Activated T-cell treated with anti-CD3 and anti-CD28 coated beads for 1 hour (primary cell): ENCODE measurements around the gene ZNF280B.
A peak's percentile ranks its signal among the peaks of the same experiment; 100 is the strongest.
"Not testable (repeated sequence)": the region's sequence is repeated elsewhere in the genome, so short reads cannot be mapped to it uniquely, and the experiment has no call there.

Source experiments
- DNase-seq: peaks from one replicate; pipeline ENCODE4 v3.0.0-alpha.2; 2020; ENCODE audit warnings: low read depth

ZNF280B gene

GRCh38 chr22:22463855-22464540, 44.5 kb downstream of the ZNF280B start:
- peak; percentile 26 for DNase-seq

DNA sequence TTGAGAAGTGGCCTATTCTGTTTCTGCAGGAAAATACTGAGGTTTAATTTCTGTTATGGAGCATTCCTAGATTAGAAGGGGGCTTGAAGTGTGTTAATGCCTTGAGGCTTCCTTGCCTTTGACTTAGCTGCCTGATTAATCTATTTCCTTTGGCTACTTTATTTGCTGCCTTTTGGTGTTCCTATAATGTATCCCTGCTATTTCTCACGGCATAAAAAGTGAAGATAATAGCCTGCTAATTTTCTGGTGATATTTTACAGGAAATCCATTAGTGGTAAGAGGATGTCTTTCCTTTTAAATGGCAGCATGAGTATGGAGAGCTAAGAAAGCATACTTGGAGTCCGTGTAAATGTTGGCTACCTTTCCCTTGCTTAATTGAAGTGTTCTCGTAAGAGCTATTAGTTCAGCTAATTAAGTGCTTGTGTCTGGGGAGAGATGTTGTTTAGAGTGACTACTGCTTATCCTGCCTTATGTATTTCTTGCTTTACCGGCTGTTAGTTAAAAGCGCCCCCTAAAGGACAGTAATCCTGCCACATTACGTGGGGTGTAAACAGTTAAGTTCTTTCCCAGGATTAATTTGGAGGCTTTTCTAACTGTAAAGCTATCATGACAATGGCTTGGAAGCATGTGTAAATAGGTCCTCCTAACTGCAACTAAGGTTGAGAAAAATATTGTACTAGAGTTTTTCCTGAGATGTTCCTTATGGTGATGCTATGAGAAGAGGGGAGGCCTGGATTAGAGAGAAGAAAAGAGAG, 45.6 kb downstream of the ZNF280B start:
- no peak for DNase-seq

- no peak for DNase-seq
These were observed 47.0 kb downstream of the ZNF280B start for GRCh38 chr22:22461583-22461982.

DNA sequence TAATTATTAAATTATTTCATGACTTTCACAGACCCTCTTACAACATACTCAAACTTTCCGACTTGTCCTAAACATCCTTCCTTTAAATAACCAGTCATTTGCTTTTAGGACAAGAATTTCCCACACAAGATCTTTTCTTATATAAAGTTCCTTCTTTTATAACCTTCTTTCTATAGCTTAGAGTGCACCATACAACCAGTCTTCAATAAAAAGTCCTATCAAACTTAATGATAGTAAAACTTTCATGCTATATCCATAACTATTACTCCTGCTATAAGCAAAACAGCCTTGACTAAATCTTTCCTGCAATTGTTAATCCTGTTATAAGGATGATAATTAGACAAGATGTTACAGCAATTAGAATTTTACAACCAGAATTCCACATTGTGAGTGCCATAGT, 47.4 kb downstream of the ZNF280B start:
- no peak for DNase-seq

DNA sequence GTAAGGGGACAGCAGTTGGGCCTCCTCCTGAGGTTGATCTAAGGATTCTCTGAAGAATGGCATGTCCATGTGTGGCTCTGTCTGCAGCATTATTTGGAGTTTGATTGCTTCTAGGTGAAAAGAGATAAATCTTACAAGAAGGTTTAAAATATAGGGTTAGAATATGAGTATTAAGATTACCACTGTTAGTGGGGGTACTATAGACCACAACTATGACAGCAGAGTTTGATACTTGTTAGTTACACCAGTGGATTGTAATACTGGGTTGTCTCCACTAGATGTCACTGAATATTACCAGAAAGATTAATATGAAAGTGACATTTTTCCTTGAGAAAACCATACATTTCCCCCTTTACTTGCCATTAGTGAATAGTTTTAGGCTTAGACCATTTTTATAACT, 47.9 kb downstream of the ZNF280B start:
- DNase-seq, result no peak

DNA sequence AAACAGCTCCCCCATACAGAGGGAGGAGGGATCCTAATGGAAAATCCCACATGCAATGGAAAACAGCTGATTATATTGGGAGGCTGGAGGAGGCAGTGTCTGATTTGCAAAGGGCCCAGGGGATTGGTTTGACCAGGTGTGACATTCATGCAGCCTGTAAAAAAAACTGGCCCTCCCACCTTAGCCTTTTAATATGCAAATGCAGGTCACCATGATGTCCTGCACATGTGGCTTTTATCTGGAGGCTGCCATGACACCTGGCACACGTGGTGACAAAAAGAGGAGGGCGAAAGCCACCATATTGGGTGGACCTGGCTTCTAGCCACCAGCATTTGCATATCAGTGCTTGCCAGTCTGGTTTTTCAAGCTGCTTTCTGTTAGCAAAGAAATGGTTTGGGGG, 48.5 kb downstream of the ZNF280B start:
- DNase-seq, result no peak

GRCh38 chr22:22458896-22459588, 49.5 kb downstream of the ZNF280B start:
- no peak for DNase-seq

GRCh38 chr22:22458387-22458786, 50.2 kb downstream of the ZNF280B start:
- DNase-seq, result no peak

DNA sequence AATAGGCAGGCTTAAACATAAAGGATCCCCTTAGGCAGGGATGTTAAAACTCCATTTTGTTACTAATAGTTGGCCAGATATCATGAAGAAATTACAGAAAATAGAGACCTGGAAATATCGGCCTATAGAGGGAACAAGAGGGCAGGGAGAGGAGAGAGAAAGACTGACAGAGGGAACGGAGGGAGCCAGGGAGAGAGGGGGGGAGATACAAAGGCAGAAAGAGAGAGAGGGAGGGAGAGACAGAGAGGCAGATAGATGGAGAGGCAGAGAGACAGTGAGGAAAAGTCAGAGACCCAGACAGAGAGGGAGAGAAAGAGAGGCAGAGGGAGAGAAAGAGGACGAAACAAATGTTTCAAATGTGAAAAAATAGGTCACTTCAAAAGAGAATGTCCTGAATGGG, 53.5 kb downstream of the ZNF280B start:
- no peak for DNase-seq

DNA sequence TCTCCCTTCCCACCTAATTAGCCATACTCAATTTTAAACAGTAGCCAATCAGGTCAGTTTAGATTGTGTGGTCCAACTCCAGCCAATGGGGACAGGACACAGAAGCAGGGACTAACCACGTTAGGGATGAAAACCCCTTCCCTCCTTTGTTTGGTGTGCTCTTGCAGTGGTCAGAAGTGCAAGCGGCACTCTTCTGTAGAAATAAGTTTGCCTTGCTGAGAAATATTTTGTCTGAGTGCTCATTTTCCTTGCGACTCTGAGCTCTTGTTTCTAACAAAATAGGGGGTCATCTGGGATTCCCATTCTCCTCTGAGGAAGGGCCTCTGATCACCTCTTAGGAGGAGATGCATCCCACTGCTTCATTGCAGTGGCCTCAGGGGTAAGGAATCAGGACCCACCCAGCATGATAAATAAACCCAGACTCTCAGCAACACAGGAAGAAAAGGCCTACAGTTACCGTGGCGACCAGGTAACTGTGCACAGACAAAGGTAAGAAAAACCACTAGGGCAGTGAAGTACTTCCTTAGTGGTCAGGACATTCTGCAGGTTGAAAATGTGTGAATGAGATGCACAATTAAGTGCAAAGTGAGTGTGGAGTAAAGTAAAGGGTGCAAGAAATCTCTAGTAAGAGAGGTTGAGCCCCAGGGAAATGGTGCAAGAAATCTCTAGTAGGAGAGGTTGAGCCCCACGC, 55.4 kb downstream of the ZNF280B start:
- no peak for DNase-seq

DNA sequence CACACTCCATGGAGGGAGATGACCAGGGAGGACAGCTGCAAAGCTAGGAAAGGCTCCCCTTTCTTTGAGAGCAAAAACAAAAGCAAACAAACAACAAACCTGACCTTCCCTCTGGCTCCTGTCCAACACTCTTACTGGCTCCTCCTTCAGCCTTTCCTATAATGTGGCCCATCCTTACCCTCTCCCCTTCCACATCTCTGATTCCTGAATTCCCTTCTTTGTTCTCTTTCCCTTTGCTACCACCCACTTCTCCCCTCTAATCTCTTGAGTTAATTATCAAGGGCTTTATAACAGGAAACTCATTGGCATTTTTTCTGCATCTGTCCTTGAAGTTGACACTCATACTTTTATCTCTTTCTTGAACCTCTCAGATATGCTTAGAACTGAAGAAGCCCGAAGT, 56.3 kb downstream of the ZNF280B start:
- no peak for DNase-seq

DNA sequence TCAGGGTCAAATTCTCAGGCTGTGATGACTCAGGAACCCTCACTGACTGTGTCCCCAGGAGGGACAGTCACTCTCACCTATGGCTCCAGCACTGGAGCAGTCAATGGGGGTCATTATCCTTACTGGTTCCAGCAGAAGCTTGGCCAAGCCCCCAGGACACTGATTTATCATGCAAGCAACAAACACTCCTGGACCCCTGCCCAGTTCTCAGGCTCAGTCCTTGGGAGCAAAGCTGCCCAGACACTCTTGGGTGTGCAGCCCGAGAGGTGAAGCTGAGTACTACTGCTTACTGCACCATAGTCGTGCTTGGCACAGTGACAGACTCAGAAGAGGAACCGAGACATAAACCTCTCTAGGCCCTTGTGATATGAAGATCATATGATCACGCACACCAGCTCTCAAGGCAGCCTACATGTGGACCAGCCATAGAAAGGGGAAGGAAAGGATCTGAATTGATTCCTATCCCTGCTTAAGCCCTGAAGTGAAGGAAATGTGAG, 58.2 kb downstream of the ZNF280B start:
- no peak for DNase-seq

GRCh38 chr22:22449819-22450218, 58.7 kb downstream of the ZNF280B start:
- DNase-seq, result no peak

DNA sequence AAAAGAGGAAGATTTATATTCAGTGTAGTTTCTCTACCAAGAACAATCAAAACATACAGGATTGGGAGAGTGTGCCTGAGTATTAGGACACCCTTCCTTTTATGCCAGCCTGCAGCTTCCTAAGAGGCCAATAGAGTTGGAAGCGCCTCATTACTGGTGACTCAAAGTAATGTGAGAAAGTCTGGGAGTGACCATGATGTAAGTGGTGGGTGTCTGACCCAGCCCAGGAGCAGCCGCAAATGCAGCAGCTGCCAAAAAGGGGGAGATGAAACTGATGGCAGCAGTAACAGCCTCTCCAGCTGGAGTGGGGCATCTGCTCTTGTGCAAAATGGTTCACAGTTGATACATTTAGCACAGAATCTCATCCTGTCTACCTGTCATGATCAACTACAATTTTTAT, 62.0 kb downstream of the ZNF280B start:
- no peak for DNase-seq

DNA sequence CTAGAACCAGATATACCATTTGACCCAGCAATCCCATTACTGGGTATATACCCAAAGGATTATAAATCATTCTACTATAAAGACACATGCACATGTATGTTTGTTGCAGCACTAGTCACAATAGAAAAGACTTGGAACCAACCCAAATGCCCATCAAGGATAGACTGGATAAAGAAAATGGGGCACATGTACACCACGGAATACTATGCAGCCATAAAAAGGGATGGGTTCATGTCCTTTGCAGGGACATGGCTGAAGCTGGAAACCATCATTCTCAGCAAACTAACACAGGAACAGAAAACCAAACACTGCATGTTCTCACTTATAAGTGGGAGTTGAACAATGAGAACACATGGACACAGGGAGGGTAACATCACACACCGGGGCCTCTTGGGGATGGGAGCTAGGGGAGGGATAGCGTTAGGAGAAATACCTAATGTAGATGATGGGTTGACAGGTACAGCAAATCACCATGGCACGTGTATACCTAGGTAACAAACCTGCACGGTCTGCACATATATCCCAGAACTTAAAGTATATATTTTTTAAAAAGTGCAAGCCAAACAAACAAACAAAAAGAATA, 64.4 kb downstream of the ZNF280B start:
- DNase-seq, result not testable (repeated sequence)

- DNase-seq, result no peak
These were observed 65.4 kb downstream of the ZNF280B start for GRCh38 chr22:22442928-22443709.

- DNase-seq, result not testable (repeated sequence)
These were observed 66.9 kb downstream of the ZNF280B start for GRCh38 chr22:22441626-22442025.

DNA sequence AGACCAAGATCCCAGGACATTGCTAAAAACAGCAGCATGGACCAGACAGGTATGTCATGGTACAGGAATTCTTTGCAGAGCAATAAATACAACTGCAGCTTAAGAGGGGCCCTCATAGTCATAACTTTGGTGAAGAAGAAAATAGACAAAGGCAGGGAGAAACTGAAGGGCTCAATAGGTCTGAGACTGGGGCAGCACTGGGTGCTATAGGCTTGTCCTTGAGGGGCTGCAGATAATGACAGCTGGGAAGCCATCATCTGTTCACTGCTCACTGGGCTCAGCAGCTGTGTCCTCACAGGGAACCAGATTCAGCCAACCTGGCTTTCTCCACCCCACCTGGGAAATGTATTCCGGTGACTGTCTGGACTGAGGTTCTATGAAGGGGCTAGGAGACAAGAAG, 68.4 kb downstream of the ZNF280B start:
- DNase-seq, result no peak
